H9 (cell line): ENCODE data around the gene GBP2. TPM values are rescaled to one million over a fixed set of nuclear protein-coding genes. Genes with fewer than 3 reads are reported as not detected.

ENCODE experiments used
- DNase-seq: peaks from one replicate; pipeline ENCODE4 v3.0.0-alpha.2; 2017
- H2AFZ ChIP-seq: one replicate; pipeline ENCODE4 v1.6.1; 2013; ENCODE audit warnings: mild to moderate bottlenecking, low read length, control low read depth, moderate library complexity
- H2AK5ac ChIP-seq: 2 replicates; pipeline ENCODE4 v1.6.1; 2013; ENCODE audit warnings: low read length, control low read depth, mixed read lengths; ENCODE audit not compliant: insufficient read length
- H2BK120ac ChIP-seq: one replicate; pipeline ENCODE4 v1.6.1; 2013; ENCODE audit warnings: low read depth, mild to moderate bottlenecking, low read length, control low read depth, inconsistent platforms; ENCODE audit not compliant: poor library complexity, severe bottlenecking
- H2BK12ac ChIP-seq: 2 replicates; pipeline ENCODE4 v1.6.1; 2013; ENCODE audit warnings: low read length, control low read depth, mixed read lengths, low read depth; ENCODE audit not compliant: insufficient read length
- H2BK15ac ChIP-seq: 2 replicates; pipeline ENCODE4 v1.6.1; 2013; ENCODE audit warnings: low read depth, low read length, control low read depth
- H2BK20ac ChIP-seq: one replicate; pipeline ENCODE4 v1.6.1; 2013; ENCODE audit warnings: low read depth, mild to moderate bottlenecking, low read length, control low read depth, inconsistent platforms; ENCODE audit not compliant: poor library complexity, severe bottlenecking
- H2BK5ac ChIP-seq: 2 replicates; pipeline ENCODE4 v1.6.1; 2013; ENCODE audit warnings: low read length, control low read depth, mixed read lengths; ENCODE audit not compliant: insufficient read length
- H3K14ac ChIP-seq: 2 replicates; pipeline ENCODE4 v1.6.1; 2013; ENCODE audit warnings: low read length, control low read depth; ENCODE audit not compliant: insufficient read depth
- H3K18ac ChIP-seq: 2 replicates; pipeline ENCODE4 v1.6.1; 2013; ENCODE audit warnings: low read depth, mild to moderate bottlenecking, mixed read lengths, low read length, control low read depth; ENCODE audit not compliant: insufficient read length
- H3K23ac ChIP-seq: 2 replicates; pipeline ENCODE4 v1.6.1; 2013; ENCODE audit warnings: low read length, control low read depth, mixed read lengths, low read depth; ENCODE audit not compliant: insufficient read length
- H3K23me2 ChIP-seq: 2 replicates; pipeline ENCODE4 v1.6.1; 2013; ENCODE audit warnings: low read depth, mild to moderate bottlenecking, mixed read lengths, low read length, control low read depth; ENCODE audit not compliant: insufficient read length, poor library complexity, severe bottlenecking
- H3K27ac ChIP-seq: 2 replicates; pipeline ENCODE4 v1.5.1; 2013; ENCODE audit warnings: low read length, control low read depth, mixed read lengths, low read depth; ENCODE audit not compliant: insufficient read length
- H3K27me3 ChIP-seq: 2 replicates; pipeline ENCODE4 v1.6.1; 2013; ENCODE audit warnings: low read length, control low read depth, inconsistent platforms; ENCODE audit not compliant: insufficient read depth
- H3K4ac ChIP-seq: 2 replicates; pipeline ENCODE4 v1.6.1; 2013; ENCODE audit warnings: low read depth, mild to moderate bottlenecking, control low read depth, inconsistent platforms, low read length, moderate library complexity
- H3K4me1 ChIP-seq: 2 replicates; pipeline ENCODE4 v1.6.1; 2013; ENCODE audit warnings: low read length, control low read depth, inconsistent platforms; ENCODE audit not compliant: insufficient read depth
- H3K4me2 ChIP-seq: 2 replicates; pipeline ENCODE4 v1.6.1; 2013; ENCODE audit warnings: low read length, control low read depth, mixed read lengths; ENCODE audit not compliant: insufficient read length, insufficient read depth
- H3K56ac ChIP-seq: 2 replicates; pipeline ENCODE4 v1.6.1; 2013; ENCODE audit warnings: low read depth, mild to moderate bottlenecking, mixed read lengths, low read length, control low read depth; ENCODE audit not compliant: insufficient read length
- H3K79me1 ChIP-seq: 2 replicates; pipeline ENCODE4 v1.6.1; 2013; ENCODE audit warnings: low read depth, mild to moderate bottlenecking, moderate library complexity, low read length, control low read depth, inconsistent platforms; ENCODE audit not compliant: insufficient read depth, poor library complexity, severe bottlenecking
- H3K79me2 ChIP-seq: 2 replicates; pipeline ENCODE4 v1.6.1; 2013; ENCODE audit warnings: low read length, control low read depth, inconsistent platforms; ENCODE audit not compliant: insufficient read depth
- H3K9ac ChIP-seq: 2 replicates; pipeline ENCODE4 v1.6.1; 2013; ENCODE audit warnings: low read length, control low read depth, mixed read lengths; ENCODE audit not compliant: insufficient read length; ENCODE audit errors: extremely low read depth
- H3K9me3 ChIP-seq: one replicate; pipeline ENCODE4 v1.6.1; 2013; ENCODE audit warnings: low read depth, low read length, inconsistent platforms; ENCODE audit not compliant: control insufficient read depth
- H3T11ph ChIP-seq: one replicate; pipeline ENCODE4 v1.6.1; 2013; ENCODE audit warnings: mild to moderate bottlenecking, low read length, control low read depth, inconsistent platforms
- H4K20me1 ChIP-seq: one replicate; pipeline ENCODE4 v1.6.1; 2013; ENCODE audit not compliant: control insufficient read depth, insufficient read length, insufficient read depth
- H4K5ac ChIP-seq: 2 replicates; pipeline ENCODE4 v1.6.1; 2013; ENCODE audit warnings: low read depth, mild to moderate bottlenecking, mixed read lengths, low read length, control low read depth; ENCODE audit not compliant: insufficient read length
- H4K8ac ChIP-seq: replicated peaks from 2 replicates; pipeline ENCODE4 v1.6.1; 2013; ENCODE audit warnings: low read length, control low read depth, mixed read lengths, low read depth; ENCODE audit not compliant: insufficient read length
- H4K91ac ChIP-seq: 2 replicates; pipeline ENCODE4 v1.6.1; 2013; ENCODE audit warnings: low read depth, mild to moderate bottlenecking, moderate library complexity, mixed read lengths, low read length, control low read depth; ENCODE audit not compliant: insufficient read length
- H3K27ac Mint-ChIP-seq, 3 experiments: 2 replicates in 2 of 3; 3 replicates in 1 of 3; pipeline ENCODE4 v1.8.0; 2020 to 2021; ENCODE audit warnings: mixed read lengths in 3 of 3, mild to moderate bottlenecking in 1 of 3, moderate library complexity in 1 of 3
- H3K27me3 Mint-ChIP-seq: 2 replicates; pipeline ENCODE4 v1.8.0; 2021; ENCODE audit warnings: low read depth, mild to moderate bottlenecking, moderate library complexity, mixed read lengths
- H3K36me3 Mint-ChIP-seq, 3 experiments: 2 replicates in 2 of 3; 3 replicates in 1 of 3; pipeline ENCODE4 v1.8.0; 2020 to 2021; ENCODE audit warnings: low read depth in 3 of 3, mixed read lengths in 3 of 3; ENCODE audit not compliant: insufficient read depth in 1 of 3
- H3K4me1 Mint-ChIP-seq, 2 experiments: 2 replicates each; pipeline ENCODE4 v1.8.0; 2020; ENCODE audit warnings: mixed read lengths in 2 of 2
- H3K4me3 Mint-ChIP-seq, 2 experiments: 2 replicates in 1 of 2; 3 replicates in 1 of 2; pipeline ENCODE4 v1.8.0; 2020 to 2021; ENCODE audit warnings: mild to moderate bottlenecking in 2 of 2, mixed read lengths in 2 of 2, moderate library complexity in 1 of 2
- H3K9me3 Mint-ChIP-seq, 2 experiments: 2 replicates in 1 of 2; 3 replicates in 1 of 2; pipeline ENCODE4 v1.8.0; 2020; ENCODE audit warnings: mild to moderate bottlenecking in 2 of 2, mixed read lengths in 2 of 2, moderate library complexity in 1 of 2
- WGBS: extraction: QIAGEN DNeasy Blood & Tissue Kit; methylation state at CpG from one replicate; pipeline ENCODE4 v1.1.7; 2013; ENCODE audit warnings: missing lambda C conversion rate, low lambda C conversion rate, mixed read lengths; ENCODE audit not compliant: insufficient read length; ENCODE audit errors: extremely low coverage; 5-methylcytosine and 5-hydroxymethylcytosine counted together
- total RNA-seq: library from RNA; stranded (reverse); gene quantifications from 2 replicates; pipeline ENCODE4 v1.2.1, GENCODE V29; 2021
- TF ChIP-seq, protein P1 (sequence below): fragments of 200-600 bp; sonication (generic); conservative IDR thresholded peaks from 3 replicates; pipeline ENCODE4 v1.8.0; 2021; ENCODE audit warnings: antibody characterized with exemption, mild to moderate bottlenecking

The GBP2 gene
- total RNA-seq, 1 experiment from 2014 or later, result not detected

DNA sequence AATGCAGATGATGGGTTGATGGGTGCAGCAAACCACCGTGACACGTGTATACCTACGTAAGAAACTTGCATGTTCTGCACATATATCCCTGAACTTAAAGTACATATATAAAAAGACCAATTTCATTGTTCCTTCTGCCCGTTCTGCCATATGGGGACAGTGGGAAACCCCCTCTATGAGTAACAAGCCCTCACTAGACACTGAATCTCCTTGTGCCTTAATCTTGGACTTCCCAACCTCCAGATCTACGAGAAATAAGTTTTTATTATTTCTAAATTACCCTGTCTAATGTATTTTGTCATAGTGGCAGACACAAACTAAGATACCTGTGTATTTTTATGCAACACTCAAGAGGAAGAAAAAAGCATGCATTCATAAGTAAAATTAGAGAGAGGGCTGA lies 39.9 kb upstream of the GBP2 start:
- Histone ChIP-seq H3K23me2 (no peaks in the 10 kb centered on the region), H2AK5ac (no peak overlapping the region), H2BK15ac (no peak overlapping the region), H3K79me1 (no peaks in the 10 kb centered on the region), H3K18ac (no peak overlapping the region), H2BK12ac (no peak overlapping the region), H3K79me2 (no peaks in the 10 kb centered on the region), H3K4me1 (no peaks in the 10 kb centered on the region), H3K4me2 (no peak overlapping the region), H2BK5ac (no peak overlapping the region), H2BK20ac (no peak overlapping the region), H4K8ac (no peak overlapping the region), H3K27ac (no peak overlapping the region), H3K23ac (no peak overlapping the region), H4K20me1 (no peaks in the 10 kb centered on the region), H3K9ac (no peak overlapping the region), H3K27me3 (no peaks in the 10 kb centered on the region), H3K4ac (no peak overlapping the region), H4K5ac (no peak overlapping the region), H3K56ac (no peak overlapping the region), H3K9me3 (no peaks in the 10 kb centered on the region), H3T11ph (no peak overlapping the region), H4K91ac (no peak overlapping the region), H3K14ac (no peak overlapping the region), H2AFZ (no peak overlapping the region), H2BK120ac (no peak overlapping the region)
- no peak overlapping the region for H3K4me3 Mint-ChIP-seq
- peaks cover 0 to 5% of the 10 kb centered on the region in 2 experiments; a peak in 3 of 5 replicates for H3K9me3 Mint-ChIP-seq
- H3K27me3 Mint-ChIP-seq, result no peaks in the 10 kb centered on the region; the same call in 1 of the 2 replicates
- H3K27ac Mint-ChIP-seq, result no peak overlapping the region
- H3K4me1 Mint-ChIP-seq, result no peaks in the 10 kb centered on the region
- no peaks in the 10 kb centered on the region for H3K36me3 Mint-ChIP-seq
- TF ChIP-seq, protein P1, sequence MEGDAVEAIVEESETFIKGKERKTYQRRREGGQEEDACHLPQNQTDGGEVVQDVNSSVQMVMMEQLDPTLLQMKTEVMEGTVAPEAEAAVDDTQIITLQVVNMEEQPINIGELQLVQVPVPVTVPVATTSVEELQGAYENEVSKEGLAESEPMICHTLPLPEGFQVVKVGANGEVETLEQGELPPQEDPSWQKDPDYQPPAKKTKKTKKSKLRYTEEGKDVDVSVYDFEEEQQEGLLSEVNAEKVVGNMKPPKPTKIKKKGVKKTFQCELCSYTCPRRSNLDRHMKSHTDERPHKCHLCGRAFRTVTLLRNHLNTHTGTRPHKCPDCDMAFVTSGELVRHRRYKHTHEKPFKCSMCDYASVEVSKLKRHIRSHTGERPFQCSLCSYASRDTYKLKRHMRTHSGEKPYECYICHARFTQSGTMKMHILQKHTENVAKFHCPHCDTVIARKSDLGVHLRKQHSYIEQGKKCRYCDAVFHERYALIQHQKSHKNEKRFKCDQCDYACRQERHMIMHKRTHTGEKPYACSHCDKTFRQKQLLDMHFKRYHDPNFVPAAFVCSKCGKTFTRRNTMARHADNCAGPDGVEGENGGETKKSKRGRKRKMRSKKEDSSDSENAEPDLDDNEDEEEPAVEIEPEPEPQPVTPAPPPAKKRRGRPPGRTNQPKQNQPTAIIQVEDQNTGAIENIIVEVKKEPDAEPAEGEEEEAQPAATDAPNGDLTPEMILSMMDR, result no peak
- DNase-seq, result no peak
- no CpG with 5 or more reads among the region's 5 CpGs for WGBS
